Neuronal stem cell (in vitro differentiated cells): ENCODE measurements around the gene AUTS2.

Experiments used
- DNase-seq: peaks from one replicate; pipeline ENCODE4 v3.0.0-alpha.2; 2013; ENCODE audit warnings: low spot score
- H2AFZ ChIP-seq: one replicate; pipeline ENCODE4 v1.6.1; 2013; ENCODE audit warnings: mild to moderate bottlenecking, low read length, inconsistent platforms
- H2AK5ac ChIP-seq: 2 replicates; pipeline ENCODE4 v1.6.1; 2013; ENCODE audit warnings: low read depth, mild to moderate bottlenecking, inconsistent platforms, low read length, moderate library complexity, mixed read lengths
- H2BK120ac ChIP-seq: 2 replicates; pipeline ENCODE4 v1.6.1; 2013; ENCODE audit warnings: low read depth, mild to moderate bottlenecking, inconsistent platforms, low read length, moderate library complexity, mixed read lengths
- H2BK12ac ChIP-seq: one replicate; pipeline ENCODE4 v1.6.1; 2013; ENCODE audit warnings: low read length, inconsistent platforms
- H2BK15ac ChIP-seq: 2 replicates; pipeline ENCODE4 v1.6.1; 2013; ENCODE audit warnings: mild to moderate bottlenecking, low read length, inconsistent platforms, mixed read lengths
- H2BK5ac ChIP-seq: one replicate; pipeline ENCODE4 v1.6.1; 2013; ENCODE audit warnings: inconsistent platforms, mild to moderate bottlenecking, low read length, moderate library complexity
- H3K14ac ChIP-seq: one replicate; pipeline ENCODE4 v1.6.1; 2013; ENCODE audit warnings: low read length, inconsistent platforms
- H3K18ac ChIP-seq: 2 replicates; pipeline ENCODE4 v1.6.1; 2013; ENCODE audit warnings: low read length, inconsistent platforms
- H3K23ac ChIP-seq: 2 replicates; pipeline ENCODE4 v1.6.1; 2013; ENCODE audit warnings: low read depth, mild to moderate bottlenecking, mixed read lengths, low read length, inconsistent platforms; ENCODE audit not compliant: poor library complexity
- H3K27ac ChIP-seq: replicated peaks from 3 replicates; pipeline ENCODE4 v1.5.1; 2013; ENCODE audit warnings: low read length, inconsistent platforms
- H3K27me3 ChIP-seq, 3 experiments: 2 replicates each; pipeline ENCODE4 v1.6.1; 2013; ENCODE audit warnings: low read length in 3 of 3, mild to moderate bottlenecking in 2 of 3, inconsistent platforms in 1 of 3, low read depth in 1 of 3, mixed read lengths in 1 of 3, moderate library complexity in 1 of 3; ENCODE audit not compliant: control insufficient read depth in 3 of 3, insufficient read depth in 3 of 3
- H3K36me3 ChIP-seq, 2 donors: replicated peaks in 1 of 2; 2 replicates each; pipeline ENCODE4 v1.6.1; 2013; ENCODE audit warnings: low read length in 2 of 2; ENCODE audit not compliant: control insufficient read depth in 2 of 2, insufficient read depth in 2 of 2
- H3K4ac ChIP-seq: 2 replicates; pipeline ENCODE4 v1.6.1; 2013; ENCODE audit warnings: inconsistent platforms, mild to moderate bottlenecking, low read length, moderate library complexity
- H3K4me1 ChIP-seq, 2 donors: 1 replicate in 1 of 2; 2 replicates in 1 of 2; pipeline ENCODE4 v1.6.1; 2013; ENCODE audit warnings: low read length in 2 of 2, low read depth in 1 of 2; ENCODE audit not compliant: control insufficient read depth in 2 of 2, insufficient read depth in 1 of 2
- H3K4me2 ChIP-seq: one replicate; pipeline ENCODE4 v1.6.1; 2013; ENCODE audit warnings: mild to moderate bottlenecking, low read length, inconsistent platforms; ENCODE audit not compliant: insufficient read depth, poor library complexity, severe bottlenecking
- H3K4me3 ChIP-seq, 2 donors: 2 replicates each; pipeline ENCODE4 v1.5.1; 2013; ENCODE audit warnings: low read length in 2 of 2, mild to moderate bottlenecking in 2 of 2, inconsistent platforms in 1 of 2, moderate library complexity in 1 of 2
- H3K79me1 ChIP-seq: one replicate; pipeline ENCODE4 v1.6.1; 2013; ENCODE audit warnings: low read depth, mild to moderate bottlenecking, inconsistent platforms, low read length, moderate library complexity
- H3K9ac ChIP-seq: one replicate; pipeline ENCODE4 v1.6.1; 2013; ENCODE audit warnings: mild to moderate bottlenecking, low read depth, low read length, inconsistent platforms; ENCODE audit not compliant: poor library complexity
- H3K9me3 ChIP-seq, 2 donors: replicated peaks in 1 of 2; 2 replicates each; pipeline versions ENCODE3 to v1.6.1; 2013; ENCODE audit warnings: low read length in 2 of 2, mild to moderate bottlenecking in 2 of 2, inconsistent platforms in 1 of 2, low read depth in 1 of 2, mixed read lengths in 1 of 2, moderate library complexity in 1 of 2; ENCODE audit not compliant: control insufficient read depth in 2 of 2, insufficient read depth in 1 of 2
- H4K8ac ChIP-seq: one replicate; pipeline ENCODE4 v1.6.1; 2013; ENCODE audit warnings: low read depth, mild to moderate bottlenecking, inconsistent platforms, low read length, moderate library complexity
- H4K91ac ChIP-seq: one replicate; pipeline ENCODE4 v1.6.1; 2013; ENCODE audit warnings: low read length, low read depth, mild to moderate bottlenecking, inconsistent platforms; ENCODE audit not compliant: poor library complexity
- WGBS, 2 donors: extraction: QIAGEN DNeasy Blood & Tissue Kit; methylation state at CpG; one replicate each; pipeline ENCODE4 v1.1.7; 2013; ENCODE audit warnings: missing lambda C conversion rate in 2 of 2, mixed read lengths in 1 of 2; ENCODE audit not compliant: insufficient read length in 2 of 2, insufficient replicate concordance in 1 of 2; ENCODE audit errors: extremely low coverage in 2 of 2; 5-methylcytosine and 5-hydroxymethylcytosine counted together

AUTS2 gene

GRCh38 chr7:70408891-70409290 lies 810.6 kb downstream of the AUTS2 start:
- H3K14ac ChIP-seq = no peak overlapping the region
- H3K18ac ChIP-seq = no peak overlapping the region
- WGBS, 2 donors = no CpG with 5 or more reads among the region's 3 CpGs

GRCh38 chr7:70410134-70410750 lies 812.0 kb downstream of the AUTS2 start:
- peak overlapping the region; percentile 6 for H3K18ac ChIP-seq
- H2AK5ac ChIP-seq = no peak overlapping the region
- no peaks in the 10 kb centered on the region for H3K36me3 ChIP-seq
- no peaks in the 10 kb centered on the region for H3K9me3 ChIP-seq
- H3K14ac ChIP-seq = no peak overlapping the region
- no peak overlapping the region for H4K8ac ChIP-seq
- no peak overlapping the region for H3K27ac ChIP-seq
- H3K9ac ChIP-seq = no peak overlapping the region
- no peak overlapping the region for H3K23ac ChIP-seq
- H3K4me2 ChIP-seq = no peak overlapping the region
- H2BK15ac ChIP-seq = no peak overlapping the region
- H3K4ac ChIP-seq = no peak overlapping the region
- no peak for DNase-seq
- no peaks in the 10 kb centered on the region for H3K79me1 ChIP-seq
- H3K4me1 ChIP-seq = peaks cover 0 to 4% of the 10 kb centered on the region in 2 donors
- no peak overlapping the region for H2BK120ac ChIP-seq
- no peak overlapping the region for H4K91ac ChIP-seq
- H2AFZ ChIP-seq = no peak overlapping the region
- H2BK12ac ChIP-seq = no peak overlapping the region
- H2BK5ac ChIP-seq = no peak overlapping the region
- WGBS, 2 donors = no CpG with 5 or more reads among the region's 8 CpGs
- no peak overlapping the region for H3K4me3 ChIP-seq
- no peaks in the 10 kb centered on the region for H3K27me3 ChIP-seq

More at GRCh38 chr7:70408891-70409290, 810.6 kb downstream of the AUTS2 start:
- no peak overlapping the region for H3K4me2 ChIP-seq
- no peaks in the 10 kb centered on the region for H3K36me3 ChIP-seq
- H2BK12ac ChIP-seq = no peak overlapping the region
- no peak for DNase-seq
- H3K4ac ChIP-seq = no peak overlapping the region
- no peaks in the 10 kb centered on the region for H3K79me1 ChIP-seq
- H3K23ac ChIP-seq = no peak overlapping the region
- no peak overlapping the region for H2AFZ ChIP-seq
- peaks cover 0 to 6% of the 10 kb centered on the region in 2 donors for H3K4me1 ChIP-seq
- no peak overlapping the region for H3K9ac ChIP-seq
- no peak overlapping the region for H2BK120ac ChIP-seq
- no peak overlapping the region for H2BK5ac ChIP-seq
- H2AK5ac ChIP-seq = no peak overlapping the region
- H4K91ac ChIP-seq = no peak overlapping the region
- H4K8ac ChIP-seq = no peak overlapping the region
- no peak overlapping the region for H2BK15ac ChIP-seq
- H3K4me3 ChIP-seq = no peak overlapping the region
- H3K9me3 ChIP-seq = no peaks in the 10 kb centered on the region
- H3K27ac ChIP-seq = no peak overlapping the region
- no peaks in the 10 kb centered on the region for H3K27me3 ChIP-seq

GRCh38 chr7:70414368-70414767 lies 816.1 kb downstream of the AUTS2 start:
- H2BK5ac ChIP-seq = no peak overlapping the region
- H3K9ac ChIP-seq = no peak overlapping the region
- no CpG with 5 or more reads among the region's 6 CpGs for WGBS, 2 donors
- H3K27ac ChIP-seq = no peak overlapping the region
- no peak overlapping the region for H3K4me3 ChIP-seq
- H2BK15ac ChIP-seq = no peak overlapping the region
- H2BK120ac ChIP-seq = no peak overlapping the region
- H2AK5ac ChIP-seq = no peak overlapping the region
- DNase-seq = no peak
- H2AFZ ChIP-seq = no peak overlapping the region
- H3K4me1 ChIP-seq = peaks cover 2 to 5% of the 10 kb centered on the region in 2 donors
- H3K79me1 ChIP-seq = no peaks in the 10 kb centered on the region
- no peak overlapping the region for H4K91ac ChIP-seq
- H4K8ac ChIP-seq = no peak overlapping the region
- no peaks in the 10 kb centered on the region for H3K36me3 ChIP-seq
- H3K14ac ChIP-seq = no peak overlapping the region
- no peak overlapping the region for H3K23ac ChIP-seq
- H3K4me2 ChIP-seq = no peak overlapping the region
- no peak overlapping the region for H3K18ac ChIP-seq
- H3K9me3 ChIP-seq = no peaks in the 10 kb centered on the region
- H2BK12ac ChIP-seq = no peak overlapping the region
- H3K4ac ChIP-seq = no peak overlapping the region
- no peaks in the 10 kb centered on the region for H3K27me3 ChIP-seq

- Histone ChIP-seq H3K27ac (no peak overlapping the region), H3K27me3 (no peaks in the 10 kb centered on the region), H2AFZ (no peak overlapping the region), H3K4me3 (no peak overlapping the region), H3K14ac (no peak overlapping the region), H3K36me3 (no peaks in the 10 kb centered on the region), H2BK5ac (no peak overlapping the region), H3K18ac (no peak overlapping the region), H4K91ac (no peak overlapping the region), H2BK12ac (no peak overlapping the region), H2AK5ac (no peak overlapping the region), H2BK15ac (no peak overlapping the region), H3K4ac (no peak overlapping the region), H3K4me2 (no peak overlapping the region), H3K23ac (no peak overlapping the region), H3K9me3 (no peaks in the 10 kb centered on the region), H3K9ac (no peak overlapping the region), H2BK120ac (no peak overlapping the region), H4K8ac (no peak overlapping the region), H3K4me1 (peaks cover 4 to 13% of the 10 kb centered on the region in 2 donors), H3K79me1 (no peaks in the 10 kb centered on the region)
- DNase-seq = no peak
- WGBS, 2 donors = no CpG with 5 or more reads among the region's 10 CpGs
Measured at GRCh38 chr7:70415179-70415972, 817.1 kb downstream of the AUTS2 start.
